CD8-positive, alpha-beta memory T cell (primary cell): Measurements from ENCODE around the gene PTPRT. TPM values are rescaled to one million over a fixed set of nuclear protein-coding genes. Genes with fewer than 3 reads are reported as not detected.
A peak's percentile ranks its signal among the peaks of the same experiment; 100 is the strongest.

ENCODE experiments used
- CTCF ChIA-PET: fragments of 350-600 bp; sonication (Branson Sonifier 250); formaldehyde crosslinking; loops from one replicate; lab custom pipeline; 2021; ENCODE audit warnings: antibody characterized with exemption; lab: Charles Lee
- POLR2A ChIA-PET: fragments of 350-600 bp; sonication (Branson Sonifier 250); formaldehyde crosslinking; loops from one replicate; lab custom pipeline; 2021; ENCODE audit warnings: antibody characterized with exemption; lab: Charles Lee
- DNase-seq, 5 donors: peaks; one replicate each; pipeline versions ENCODE4 v3.0.0 to v3.0.0-alpha.2; 2020 to 2022; ENCODE audit warnings: mixed read lengths in 1 of 5
- H3K27ac ChIP-seq: one replicate; pipeline ENCODE4 v1.7.0; 2013; ENCODE audit warnings: low read depth, mild to moderate bottlenecking, low read length, moderate library complexity
- H3K27me3 ChIP-seq: 2 replicates; pipeline ENCODE4 v1.7.0; 2013; ENCODE audit warnings: low read length, mild to moderate bottlenecking; ENCODE audit not compliant: insufficient read depth, poor library complexity, severe bottlenecking
- H3K36me3 ChIP-seq: 2 replicates; pipeline ENCODE4 v1.7.0; 2013; ENCODE audit warnings: mild to moderate bottlenecking, low read length, moderate library complexity; ENCODE audit not compliant: insufficient read depth
- H3K4me1 ChIP-seq: 2 replicates; pipeline ENCODE4 v1.7.0; 2013; ENCODE audit warnings: mild to moderate bottlenecking, low read length, moderate library complexity; ENCODE audit not compliant: insufficient read depth
- H3K4me3 ChIP-seq: 2 replicates; pipeline ENCODE4 v1.7.0; 2013; ENCODE audit warnings: mild to moderate bottlenecking, low read length
- H3K9me3 ChIP-seq: 2 replicates; pipeline ENCODE4 v1.7.0; 2013; ENCODE audit warnings: mild to moderate bottlenecking, low read length
- H3K27ac Mint-ChIP-seq, 8 donors: one replicate each; pipeline ENCODE4 v1.8.0; 2020 to 2021; ENCODE audit warnings: mixed read lengths in 8 of 8, mild to moderate bottlenecking in 6 of 8, inconsistent platforms in 3 of 8, moderate library complexity in 3 of 8
- H3K27me3 Mint-ChIP-seq, 2 donors: one replicate each; pipeline ENCODE4 v1.8.0; 2020 to 2021; ENCODE audit warnings: mixed read lengths in 2 of 2, mild to moderate bottlenecking in 1 of 2, moderate library complexity in 1 of 2
- H3K36me3 Mint-ChIP-seq, 3 donors: one replicate each; pipeline ENCODE4 v1.8.0; 2020 to 2021; ENCODE audit warnings: mixed read lengths in 3 of 3, inconsistent platforms in 1 of 3, mild to moderate bottlenecking in 1 of 3
- H3K4me1 Mint-ChIP-seq, 3 donors: one replicate each; pipeline ENCODE4 v1.8.0; 2020 to 2021; ENCODE audit warnings: mixed read lengths in 3 of 3, inconsistent platforms in 1 of 3, mild to moderate bottlenecking in 1 of 3
- H3K4me3 Mint-ChIP-seq, 7 donors: one replicate each; pipeline ENCODE4 v1.8.0; 2020 to 2021; ENCODE audit warnings: mixed read lengths in 7 of 7, mild to moderate bottlenecking in 6 of 7, moderate library complexity in 4 of 7, inconsistent platforms in 2 of 7
- H3K9me3 Mint-ChIP-seq, 5 donors: one replicate each; pipeline ENCODE4 v1.8.0; 2020 to 2022; ENCODE audit warnings: mixed read lengths in 5 of 5, mild to moderate bottlenecking in 3 of 5, moderate library complexity in 2 of 5, inconsistent platforms in 1 of 5
- polyA plus RNA-seq: library from polyadenylated mRNA; unstranded; fragments of 300-500 nt; fragmentation: Illumina TruSeq; gene quantifications from one replicate; pipeline ENCODE4 v1.2.3, GENCODE V29; 2021
- total RNA-seq, 2 experiments: library from RNA; stranded (reverse); gene quantifications; one replicate each; pipeline ENCODE4 v1.2.3, GENCODE V29; 2021

PTPRT gene
- total and polyA plus RNA-seq, 3 experiments from 2014 or later: not detected

DNA sequence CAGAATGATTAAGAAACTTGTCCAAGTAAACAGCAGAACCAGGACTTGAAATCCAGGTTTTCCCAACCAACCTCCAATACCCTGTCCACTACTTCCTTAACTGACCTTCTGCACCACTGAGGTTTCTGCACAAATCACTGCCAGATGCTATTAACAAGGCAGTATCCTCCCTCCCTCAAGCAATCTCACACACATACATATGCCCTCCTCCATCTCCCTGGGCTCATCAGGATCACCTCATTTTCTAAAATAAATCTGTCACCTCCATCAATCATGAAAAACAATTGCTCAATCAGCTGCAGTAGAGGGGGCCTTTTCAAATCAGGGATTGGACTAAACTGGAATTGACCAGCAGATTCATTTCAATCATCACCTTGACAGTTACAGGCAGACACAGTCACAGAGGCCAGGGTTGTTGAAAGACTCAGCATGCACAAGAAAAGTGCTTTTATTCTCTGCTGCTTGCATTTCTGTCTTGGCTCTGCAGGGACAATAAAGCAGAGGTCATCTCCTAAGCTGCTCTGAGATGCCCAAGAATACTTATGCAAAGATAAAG lies 539.4 kb downstream of the PTPRT start:
- Histone ChIP-seq H3K4me3 (no peak overlapping the region), H3K9me3 (no peaks in the 10 kb centered on the region), H3K27ac (no peak overlapping the region), H3K27me3 (no peaks in the 10 kb centered on the region), H3K4me1 (no peaks in the 10 kb centered on the region), H3K36me3 (no peaks in the 10 kb centered on the region)
- ChIA-PET POLR2A (no interaction called here), CTCF (no interaction called here)
- Mint-ChIP-seq H3K4me1 (no peaks in the 10 kb centered on the region), H3K27me3 (no peaks in the 10 kb centered on the region), H3K4me3 (no peak overlapping the region), H3K27ac (peak overlapping the region in 1 of 8 donors; percentile 2), H3K9me3 (peaks cover 3 to 15% (median 8%) of the 10 kb centered on the region in 5 donors), H3K36me3 (peaks cover 0 to 2% (median 0%) of the 10 kb centered on the region in 3 donors)
- DNase-seq: no peak

DNA sequence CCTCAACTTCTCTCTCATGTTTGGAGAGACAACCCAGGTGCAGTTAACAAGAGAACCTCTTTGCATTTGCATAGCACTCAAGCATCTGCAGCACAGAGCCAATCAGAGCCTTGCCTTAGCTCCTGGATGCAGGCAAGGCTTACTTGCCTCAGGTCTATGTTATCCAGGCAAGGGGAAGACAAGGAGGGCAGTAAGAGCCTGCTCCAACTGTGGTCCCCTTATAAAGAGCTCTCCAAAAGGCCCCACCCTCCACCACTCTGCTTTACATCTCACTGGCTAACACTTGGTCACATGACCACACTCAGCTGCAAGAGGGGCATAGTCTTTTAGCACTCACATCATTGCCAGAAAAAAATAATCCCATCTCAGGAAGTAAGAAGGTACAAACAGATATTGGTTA lies 540.0 kb downstream of the PTPRT start:
- Mint-ChIP-seq H3K4me3 (no peak overlapping the region), H3K27me3 (no peaks in the 10 kb centered on the region), H3K4me1 (no peaks in the 10 kb centered on the region), H3K9me3 (peaks cover 3 to 15% (median 9%) of the 10 kb centered on the region in 5 donors), H3K27ac (no peak overlapping the region), H3K36me3 (peaks cover 0 to 2% (median 0%) of the 10 kb centered on the region in 3 donors)
- no peak for DNase-seq
- ChIA-PET CTCF (no interaction called here), POLR2A (no interaction called here)
- Histone ChIP-seq H3K4me1 (no peaks in the 10 kb centered on the region), H3K27me3 (no peaks in the 10 kb centered on the region), H3K9me3 (no peaks in the 10 kb centered on the region), H3K4me3 (no peak overlapping the region), H3K27ac (no peak overlapping the region), H3K36me3 (no peaks in the 10 kb centered on the region)

DNA sequence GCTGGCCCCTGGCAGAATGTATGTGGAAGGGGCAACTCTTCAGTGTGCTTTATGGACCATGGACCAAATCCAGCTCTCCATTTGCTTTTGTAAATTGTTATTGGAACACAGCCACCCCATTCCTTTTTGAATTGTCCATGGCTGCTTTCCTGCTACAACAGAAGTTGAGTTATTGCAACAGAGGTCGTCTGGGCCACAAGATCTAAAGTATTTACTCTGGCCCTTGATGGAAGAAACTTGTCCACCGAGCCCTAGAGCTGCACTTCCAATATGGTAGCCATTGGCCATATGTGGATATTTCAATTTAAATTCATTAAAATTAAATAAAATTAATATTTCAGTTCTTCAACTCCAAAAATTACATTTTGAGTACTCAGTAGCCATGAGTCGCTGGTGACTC lies 543.5 kb downstream of the PTPRT start:
- CTCF ChIA-PET: no interaction called here
- no peaks in the 10 kb centered on the region for H3K4me1 Mint-ChIP-seq
- H3K27ac Mint-ChIP-seq: no peak overlapping the region
- H3K4me3 ChIP-seq: no peak overlapping the region
- peaks cover 0 to 12% (median 8%) of the 10 kb centered on the region in 5 donors for H3K9me3 Mint-ChIP-seq
- peaks cover 0 to 2% (median 0%) of the 10 kb centered on the region in 3 donors for H3K36me3 Mint-ChIP-seq
- no peak overlapping the region for H3K27ac ChIP-seq
- no peak overlapping the region for H3K4me3 Mint-ChIP-seq
- H3K27me3 Mint-ChIP-seq: no peaks in the 10 kb centered on the region
- no peaks in the 10 kb centered on the region for H3K9me3 ChIP-seq
- POLR2A ChIA-PET: no interaction called here
- H3K36me3 ChIP-seq: no peaks in the 10 kb centered on the region
- H3K27me3 ChIP-seq: no peaks in the 10 kb centered on the region
- DNase-seq: no peak
- H3K4me1 ChIP-seq: no peaks in the 10 kb centered on the region

DNA sequence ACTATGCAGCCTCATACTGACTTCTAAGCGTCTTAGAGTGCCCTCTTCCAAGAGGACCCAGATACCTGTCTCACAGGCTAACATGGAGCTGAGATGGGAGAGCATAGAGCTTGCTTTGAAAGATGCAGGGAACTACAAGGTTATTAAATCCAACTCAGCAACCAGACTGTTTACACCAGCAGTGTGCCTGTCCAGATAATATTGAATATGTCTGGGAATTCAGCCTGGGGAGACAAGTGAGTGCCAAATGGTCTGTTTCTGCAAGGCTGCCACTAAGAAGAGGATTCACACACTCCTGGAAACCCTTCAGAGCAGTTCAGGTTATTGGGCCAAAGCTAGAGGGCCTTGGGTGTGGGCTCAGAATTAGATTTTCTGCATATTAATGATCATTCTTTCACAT lies 547.8 kb downstream of the PTPRT start:
- Mint-ChIP-seq H3K36me3 (no peaks in the 10 kb centered on the region), H3K27me3 (no peaks in the 10 kb centered on the region), H3K4me1 (no peaks in the 10 kb centered on the region), H3K9me3 (peaks cover 0 to 12% (median 6%) of the 10 kb centered on the region in 5 donors), H3K4me3 (no peak overlapping the region), H3K27ac (no peak overlapping the region)
- H3K4me3 ChIP-seq: no peak overlapping the region
- H3K4me1 ChIP-seq: no peaks in the 10 kb centered on the region
- ChIA-PET CTCF (no interaction called here), POLR2A (no interaction called here)
- H3K27me3 ChIP-seq: no peaks in the 10 kb centered on the region
- H3K36me3 ChIP-seq: no peaks in the 10 kb centered on the region
- no peak overlapping the region for H3K27ac ChIP-seq
- DNase-seq: no peak
- no peaks in the 10 kb centered on the region for H3K9me3 ChIP-seq

DNA sequence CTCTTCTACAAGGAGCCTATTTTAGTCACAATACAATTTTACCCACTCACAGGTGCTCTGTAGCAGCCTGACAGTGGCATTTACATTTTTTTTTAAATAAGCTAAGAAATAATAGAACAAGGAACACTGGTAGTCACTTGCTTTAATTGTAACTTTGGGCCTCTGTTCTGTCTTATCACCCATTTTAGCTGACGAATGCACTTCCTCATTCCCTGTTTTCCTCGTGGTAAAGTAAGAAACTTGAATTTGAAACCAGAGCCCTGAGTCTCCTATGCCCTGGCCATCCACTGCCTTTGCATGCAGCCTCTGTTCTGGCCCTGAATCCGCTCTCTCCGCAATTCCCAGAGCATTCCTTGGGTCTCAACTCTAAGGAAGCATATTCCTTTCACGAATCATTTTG lies 550.6 kb downstream of the PTPRT start:
- peaks cover 0 to 7% (median 3%) of the 10 kb centered on the region in 5 donors for H3K9me3 Mint-ChIP-seq
- CTCF ChIA-PET: no interaction called here
- Histone ChIP-seq H3K4me3 (no peak overlapping the region), H3K36me3 (no peaks in the 10 kb centered on the region), H3K4me1 (no peaks in the 10 kb centered on the region), H3K9me3 (no peaks in the 10 kb centered on the region), H3K27ac (no peak overlapping the region), H3K27me3 (no peaks in the 10 kb centered on the region)
- H3K27ac Mint-ChIP-seq: no peak overlapping the region
- no peak for DNase-seq
- H3K27me3 Mint-ChIP-seq: no peaks in the 10 kb centered on the region
- H3K36me3 Mint-ChIP-seq: no peaks in the 10 kb centered on the region
- POLR2A ChIA-PET: no interaction called here
- H3K4me3 Mint-ChIP-seq: no peak overlapping the region
- H3K4me1 Mint-ChIP-seq: no peaks in the 10 kb centered on the region

DNA sequence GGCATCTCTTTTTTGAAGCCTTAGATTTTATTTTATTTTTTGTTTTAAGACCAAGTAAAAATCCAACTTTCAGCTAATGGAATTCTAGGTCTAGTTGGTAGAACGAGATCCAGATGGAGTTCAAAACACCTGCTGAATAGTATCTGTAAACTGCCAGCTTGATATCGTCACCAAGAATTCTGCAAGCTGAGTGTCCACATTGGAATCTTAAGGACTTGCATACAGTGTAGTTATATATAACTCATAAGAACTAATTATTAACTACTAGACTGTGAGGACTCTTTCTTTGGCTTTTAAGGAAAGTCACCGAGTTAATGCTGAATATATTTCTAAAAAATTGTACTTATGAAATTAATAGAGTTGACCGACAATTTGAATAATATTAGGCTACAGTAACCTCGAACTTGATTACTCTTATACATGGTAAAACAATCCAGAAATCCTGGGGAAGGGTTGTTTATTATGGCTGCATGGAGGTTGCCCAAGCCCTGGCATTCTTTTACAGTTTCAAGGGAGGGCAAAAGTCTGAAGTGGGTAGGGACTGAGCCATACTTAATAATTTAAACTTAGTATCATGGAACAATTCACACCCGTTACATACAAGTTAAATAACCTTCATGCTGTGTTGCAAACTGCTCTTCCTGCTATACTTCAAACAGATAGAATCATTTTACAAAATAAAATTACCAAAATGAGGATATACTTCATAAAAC lies 553.9 kb downstream of the PTPRT start:
- Mint-ChIP-seq H3K27ac (no peak overlapping the region), H3K9me3 (peaks cover 0 to 3% (median 0%) of the 10 kb centered on the region in 5 donors), H3K4me3 (no peak overlapping the region), H3K4me1 (no peaks in the 10 kb centered on the region), H3K27me3 (no peaks in the 10 kb centered on the region), H3K36me3 (no peaks in the 10 kb centered on the region)
- Histone ChIP-seq H3K36me3 (no peaks in the 10 kb centered on the region), H3K27ac (no peak overlapping the region), H3K9me3 (no peaks in the 10 kb centered on the region), H3K4me3 (no peak overlapping the region), H3K27me3 (no peaks in the 10 kb centered on the region), H3K4me1 (no peaks in the 10 kb centered on the region)
- ChIA-PET POLR2A (no interaction called here), CTCF (no interaction called here)
- DNase-seq: no peak

DNA sequence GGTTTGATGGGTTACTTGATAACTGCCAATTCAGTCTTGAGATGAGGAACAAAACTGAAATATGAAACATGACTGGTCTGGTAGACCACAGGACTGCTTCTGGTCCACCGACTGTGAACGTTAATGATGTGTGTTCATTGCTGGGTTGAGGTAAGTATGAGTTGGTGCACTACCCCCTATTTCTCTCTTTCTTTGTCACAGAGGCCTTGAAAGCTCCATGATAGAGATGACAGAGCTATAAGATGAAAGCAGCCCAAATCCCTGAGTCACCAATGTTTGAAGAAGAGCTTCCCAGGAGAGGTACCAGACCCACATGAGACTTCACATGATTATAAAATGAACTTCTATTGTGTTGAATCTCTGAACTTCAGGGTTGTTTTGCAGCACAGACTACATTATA lies 555.5 kb downstream of the PTPRT start:
- no peak overlapping the region for H3K4me3 Mint-ChIP-seq
- H3K27ac ChIP-seq: no peak overlapping the region
- peaks cover 0 to 3% (median 0%) of the 10 kb centered on the region in 5 donors for H3K9me3 Mint-ChIP-seq
- no peak overlapping the region for H3K4me3 ChIP-seq
- no peaks in the 10 kb centered on the region for H3K36me3 Mint-ChIP-seq
- no peaks in the 10 kb centered on the region for H3K4me1 Mint-ChIP-seq
- no peaks in the 10 kb centered on the region for H3K36me3 ChIP-seq
- H3K4me1 ChIP-seq: no peaks in the 10 kb centered on the region
- no peaks in the 10 kb centered on the region for H3K27me3 ChIP-seq
- H3K27ac Mint-ChIP-seq: no peak overlapping the region
- POLR2A ChIA-PET: no interaction called here
- H3K27me3 Mint-ChIP-seq: no peaks in the 10 kb centered on the region
- H3K9me3 ChIP-seq: no peaks in the 10 kb centered on the region
- CTCF ChIA-PET: no interaction called here
- no peak for DNase-seq

DNA sequence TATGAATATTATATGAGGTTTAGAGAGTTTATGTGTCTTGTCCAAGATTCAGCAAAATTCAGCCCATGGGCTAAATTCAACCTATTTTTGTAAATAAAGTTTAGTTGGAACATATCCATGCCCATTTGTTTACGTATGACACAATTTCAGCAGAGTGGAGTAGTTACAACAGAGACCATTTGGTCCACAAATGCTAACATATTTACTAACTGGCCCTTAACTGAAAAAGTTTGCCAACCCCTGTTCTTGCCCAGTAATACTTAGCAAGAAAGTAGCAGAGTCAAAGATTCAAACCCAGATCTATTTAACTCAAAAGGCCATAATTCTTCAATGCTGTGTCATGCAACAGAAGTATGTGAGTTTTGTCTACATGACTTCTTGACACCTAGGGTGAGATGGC lies 561.0 kb downstream of the PTPRT start:
- no peaks in the 10 kb centered on the region for H3K9me3 ChIP-seq
- CTCF ChIA-PET: no interaction called here
- no peak overlapping the region for H3K27ac ChIP-seq
- H3K36me3 ChIP-seq: no peaks in the 10 kb centered on the region
- H3K9me3 Mint-ChIP-seq: peaks cover 0 to 5% (median 2%) of the 10 kb centered on the region in 5 donors
- no peaks in the 10 kb centered on the region for H3K27me3 ChIP-seq
- H3K36me3 Mint-ChIP-seq: no peaks in the 10 kb centered on the region
- no peak overlapping the region for H3K4me3 ChIP-seq
- POLR2A ChIA-PET: no interaction called here
- DNase-seq: no peak
- no peak overlapping the region for H3K4me3 Mint-ChIP-seq
- no peaks in the 10 kb centered on the region for H3K4me1 ChIP-seq
- H3K4me1 Mint-ChIP-seq: no peaks in the 10 kb centered on the region
- H3K27me3 Mint-ChIP-seq: peaks cover 0 to 5% of the 10 kb centered on the region in 2 donors
- H3K27ac Mint-ChIP-seq: no peak overlapping the region
